Neural progenitor cell (in vitro differentiated cells): ENCODE measurements around the gene CBFA2T2. TPM values are rescaled to one million over a fixed set of nuclear protein-coding genes. Genes with fewer than 3 reads are reported as not detected.

Experiments
- DNase-seq: peaks from one replicate; pipeline ENCODE4 v3.0.0-alpha.2; 2016; ENCODE audit warnings: low spot score
- H2AFZ ChIP-seq: fragments of 200-600 bp; sonication (generic); replicated peaks from 2 replicates; pipeline ENCODE4 v1.6.1; 2016; ENCODE audit warnings: antibody characterized with exemption
- H3F3A ChIP-seq: fragments of 200-600 bp; sonication (generic); 2 replicates; pipeline ENCODE4 v1.6.1; 2016; ENCODE audit warnings: antibody characterized with exemption, low read depth
- H3K27ac ChIP-seq: fragments of 200-600 bp; sonication (generic); 2 replicates; pipeline ENCODE4 v1.5.1; 2016; ENCODE audit warnings: mild to moderate bottlenecking
- H3K27me3 ChIP-seq: fragments of 200-600 bp; sonication (generic); 2 replicates; pipeline ENCODE4 v1.6.1; 2016; ENCODE audit warnings: mild to moderate bottlenecking, moderate library complexity
- H3K36me3 ChIP-seq: fragments of 200-600 bp; sonication (generic); 2 replicates; pipeline ENCODE4 v1.5.1; 2016
- H3K4me1 ChIP-seq: fragments of 200-600 bp; sonication (generic); 2 replicates; pipeline ENCODE4 v1.6.1; 2016; ENCODE audit warnings: mixed run types
- H3K4me2 ChIP-seq: fragments of 200-600 bp; sonication (generic); 2 replicates; pipeline ENCODE4 v1.6.1; 2016
- H3K4me3 ChIP-seq: fragments of 200-600 bp; sonication (generic); 2 replicates; pipeline ENCODE4 v1.5.1; 2016
- H3K79me2 ChIP-seq: fragments of 200-600 bp; sonication (generic); 2 replicates; pipeline ENCODE4 v1.6.1; 2016; ENCODE audit warnings: low read depth
- H3K9ac ChIP-seq: fragments of 200-600 bp; sonication (generic); 2 replicates; pipeline ENCODE4 v1.6.1; 2016
- H3K9me3 ChIP-seq: fragments of 200-600 bp; sonication (generic); 2 replicates; pipeline ENCODE4 v1.5.1; 2016; ENCODE audit warnings: low read depth
- H4K20me1 ChIP-seq: fragments of 200-600 bp; sonication (generic); 2 replicates; pipeline ENCODE4 v1.6.1; 2016; ENCODE audit warnings: low read depth
- H3K27ac Mint-ChIP-seq: 3 replicates; pipeline ENCODE4 v1.8.0; 2021; ENCODE audit warnings: mixed read lengths
- H3K27me3 Mint-ChIP-seq: 2 replicates; pipeline ENCODE4 v1.8.0; 2022; ENCODE audit warnings: low read depth, mild to moderate bottlenecking, inconsistent platforms, moderate library complexity, mixed read lengths; ENCODE audit not compliant: insufficient read depth
- H3K36me3 Mint-ChIP-seq: 3 replicates; pipeline ENCODE4 v1.8.0; 2021; ENCODE audit warnings: mixed read lengths
- H3K4me1 Mint-ChIP-seq: 3 replicates; pipeline ENCODE4 v1.8.0; 2021; ENCODE audit warnings: mixed read lengths
- H3K4me3 Mint-ChIP-seq: 3 replicates; pipeline ENCODE4 v1.8.0; 2021; ENCODE audit warnings: mild to moderate bottlenecking, moderate library complexity, mixed read lengths
- H3K9me3 Mint-ChIP-seq: 3 replicates; pipeline ENCODE4 v1.8.0; 2020; ENCODE audit warnings: mixed read lengths
- CTCF ChIP-seq: fragments of 200-600 bp; sonication (generic); IDR thresholded peaks from 2 replicates; pipeline ENCODE4 v1.5.1; 2017; ENCODE audit warnings: antibody characterized with exemption, mild to moderate bottlenecking
- EZH2 ChIP-seq: fragments of 200-600 bp; sonication (generic); IDR thresholded peaks from 2 replicates; pipeline ENCODE4 v1.6.1; 2017; ENCODE audit warnings: antibody characterized with exemption, mild to moderate bottlenecking, moderate library complexity
- EZH2phosphoT487 ChIP-seq: fragments of 200-600 bp; sonication (generic); IDR thresholded peaks from 2 replicates; pipeline ENCODE4 v1.6.1; 2017; ENCODE audit warnings: antibody characterized with exemption
- total RNA-seq: library from RNA; depleted of rRNA; stranded (reverse); fragments of >200 nt; gene quantifications from 2 replicates; pipeline ENCODE4 v1.2.3, GENCODE V29; 2015; ENCODE audit warnings: low replicate concordance

Gene CBFA2T2
- total RNA-seq, 1 donor from 2014 or later = 11.9 TPM

DNA sequence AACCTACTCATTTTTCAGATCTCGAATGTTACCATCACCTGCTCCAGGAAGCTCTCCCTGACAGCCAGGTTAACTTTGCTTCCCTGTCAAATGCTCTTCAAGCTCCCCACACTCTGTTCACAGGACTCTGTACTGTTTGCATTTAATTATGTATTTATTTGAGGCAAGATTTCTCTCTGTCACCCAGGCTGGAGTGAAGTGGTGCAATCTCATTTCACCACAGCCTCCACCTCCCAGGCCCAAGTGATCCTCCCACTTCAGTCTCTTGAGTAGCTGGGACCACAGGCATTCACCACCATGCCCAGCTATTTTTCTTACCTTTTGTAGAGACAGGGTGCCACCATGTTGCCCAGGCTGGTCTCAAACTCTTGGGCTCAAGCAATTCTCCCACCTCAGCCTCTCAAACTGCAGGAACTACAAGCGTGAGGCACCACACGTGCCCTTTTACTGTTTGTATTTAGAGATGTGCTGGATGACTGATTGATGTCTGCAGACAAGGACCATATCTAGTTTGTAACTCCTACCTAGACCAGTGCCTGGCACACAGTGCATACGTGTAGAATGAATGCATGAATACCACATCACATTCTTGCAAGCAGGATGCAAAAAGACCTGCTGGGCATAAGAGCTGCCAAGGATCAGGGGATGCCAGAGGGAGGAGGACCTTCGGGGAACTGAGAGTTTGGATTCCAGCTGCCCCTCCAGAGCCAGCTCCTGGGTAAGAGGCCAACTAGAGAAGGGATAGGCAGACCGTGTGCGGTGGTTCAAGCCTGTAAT, 15.6 kb upstream of the CBFA2T2 start:
- H3K79me2 ChIP-seq = no peaks in the 10 kb centered on the region
- Mint-ChIP-seq H3K27ac (no peak overlapping the region), H3K9me3 (no peaks in the 10 kb centered on the region), H3K36me3 (no peaks in the 10 kb centered on the region), H3K4me3 (no peak overlapping the region), H3K27me3 (peaks cover 5% of the 10 kb centered on the region), H3K4me1 (peaks cover 11% of the 10 kb centered on the region)
- no peaks in the 10 kb centered on the region for H4K20me1 ChIP-seq
- no peak overlapping the region for H3K4me3 ChIP-seq
- no peak overlapping the region for H2AFZ ChIP-seq
- no peak overlapping the region for H3K27ac ChIP-seq
- TF ChIP-seq EZH2 (no peak), EZH2phosphoT487 (no peak), CTCF (no peak)
- no peaks in the 10 kb centered on the region for H3K9me3 ChIP-seq
- H3K4me1 ChIP-seq = peaks cover 11% of the 10 kb centered on the region
- no peaks in the 10 kb centered on the region for H3K36me3 ChIP-seq
- H3K9ac ChIP-seq = no peak overlapping the region
- H3K27me3 ChIP-seq = no peaks in the 10 kb centered on the region
- no peak overlapping the region for H3K4me2 ChIP-seq
- DNase-seq = no peak
- H3F3A ChIP-seq = no peaks in the 10 kb centered on the region

DNA sequence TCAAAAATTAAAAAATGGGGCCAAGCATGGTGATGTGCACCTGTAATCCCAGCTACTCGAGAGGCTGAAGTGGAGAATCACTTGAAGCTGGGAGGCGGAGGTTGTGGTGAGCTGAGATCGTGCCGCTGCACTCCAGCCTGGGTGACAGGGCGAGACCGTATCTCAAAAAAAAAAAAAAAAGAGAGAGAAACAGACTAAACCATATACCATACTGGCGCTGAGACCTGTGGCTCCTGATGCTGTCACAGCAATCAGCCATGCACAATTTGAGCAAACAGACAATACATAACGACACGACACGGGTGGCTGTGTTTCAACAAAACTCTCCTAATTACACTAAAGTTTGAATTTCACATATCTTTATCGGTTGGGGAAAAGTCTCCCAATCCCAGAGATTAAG, 14.9 kb upstream of the CBFA2T2 start:
- no peaks in the 10 kb centered on the region for H3K79me2 ChIP-seq
- Mint-ChIP-seq H3K9me3 (no peaks in the 10 kb centered on the region), H3K36me3 (no peaks in the 10 kb centered on the region), H3K4me1 (peaks cover 11% of the 10 kb centered on the region), H3K27ac (no peak overlapping the region), H3K27me3 (peaks cover 3% of the 10 kb centered on the region), H3K4me3 (no peak overlapping the region)
- H3K27me3 ChIP-seq = no peaks in the 10 kb centered on the region
- H3K4me1 ChIP-seq = peaks cover 11% of the 10 kb centered on the region
- DNase-seq = no peak
- H3K36me3 ChIP-seq = no peaks in the 10 kb centered on the region
- no peak overlapping the region for H3K4me2 ChIP-seq
- no peak overlapping the region for H3K4me3 ChIP-seq
- H2AFZ ChIP-seq = no peak overlapping the region
- H4K20me1 ChIP-seq = no peaks in the 10 kb centered on the region
- no peaks in the 10 kb centered on the region for H3F3A ChIP-seq
- no peak overlapping the region for H3K9ac ChIP-seq
- TF ChIP-seq EZH2phosphoT487 (no peak), EZH2 (no peak), CTCF (no peak)
- no peak overlapping the region for H3K27ac ChIP-seq
- H3K9me3 ChIP-seq = no peaks in the 10 kb centered on the region

GRCh38 chr20:33475381-33476152, 14.3 kb upstream of the CBFA2T2 start:
- Histone ChIP-seq H3K4me1 (peaks cover 11% of the 10 kb centered on the region), H3K4me2 (peak overlapping the region; percentile 56), H3K9ac (no peak overlapping the region), H2AFZ (peak overlapping the region; percentile 45), H4K20me1 (no peaks in the 10 kb centered on the region), H3K27ac (no peak overlapping the region), H3K9me3 (no peaks in the 10 kb centered on the region), H3K36me3 (no peaks in the 10 kb centered on the region), H3K4me3 (no peak overlapping the region), H3K79me2 (no peaks in the 10 kb centered on the region), H3K27me3 (no peaks in the 10 kb centered on the region), H3F3A (no peaks in the 10 kb centered on the region)
- TF ChIP-seq EZH2 (no peak), CTCF (no peak), EZH2phosphoT487 (no peak)
- DNase-seq = peak; percentile 46
- Mint-ChIP-seq H3K27me3 (peaks cover 5% of the 10 kb centered on the region), H3K9me3 (no peaks in the 10 kb centered on the region), H3K4me1 (peaks cover 11% of the 10 kb centered on the region), H3K36me3 (no peaks in the 10 kb centered on the region), H3K4me3 (no peak overlapping the region), H3K27ac (no peak overlapping the region)
